Caki2 (cell line): ENCODE results near the gene NHERF2. TPM values are rescaled to one million over a fixed set of nuclear protein-coding genes. Genes with fewer than 3 reads are reported as not detected.

ENCODE experiments used
- DNase-seq: peaks from one replicate; pipeline ENCODE4 v3.0.0-alpha.2; 2015; ENCODE audit warnings: low read depth
- in situ Hi-C: cut with HindIII; loops from 2 replicates; pipeline ENCODE4 v1.10.0; 2016; ENCODE audit warnings: low sequenced_read_pairs, low pct_unique_long_range_greater_than_20kb, mixed read lengths
- total RNA-seq: library from RNA; depleted of rRNA; stranded (reverse); fragments of >200 nt; shearing (Covaris generic); gene quantifications from 2 replicates; pipeline ENCODE4 v1.2.3, GENCODE V29; 2014; ENCODE audit warnings: low replicate concordance

Gene NHERF2
- total RNA-seq, 1 experiment from 2014 or later, result 30.3 TPM

GRCh38 chr16:2062801-2063200 is 36.1 kb downstream of the NHERF2 start:
- DNase-seq, result no peak
- in situ Hi-C loops, result no loop called here

GRCh38 chr16:2063861-2064260 is 37.2 kb downstream of the NHERF2 start:
- in situ Hi-C loops, result no loop called here
- no peak for DNase-seq

- in situ Hi-C loops, result no loop called here
These were observed 37.8 kb downstream of the NHERF2 start for GRCh38 chr16:2064368-2064945.

GRCh38 chr16:2066139-2066538 is 39.4 kb downstream of the NHERF2 start:
- DNase-seq, result no peak
- in situ Hi-C loops, result no loop called here

More at GRCh38 chr16:2064368-2064945, 37.8 kb downstream of the NHERF2 start:
- DNase-seq, result no peak

- in situ Hi-C loops, result no loop called here
- DNase-seq, result no peak
These were observed 44.1 kb downstream of the NHERF2 start for GRCh38 chr16:2070576-2071453.

- in situ Hi-C loops, result no loop called here
- DNase-seq, result no peak
These were observed 44.9 kb downstream of the NHERF2 start for GRCh38 chr16:2071454-2072202.

GRCh38 chr16:2072926-2073325 is 46.2 kb downstream of the NHERF2 start:
- no peak for DNase-seq
- in situ Hi-C loops, result no loop called here

GRCh38 chr16:2074071-2074470 is 47.4 kb downstream of the NHERF2 start:
- in situ Hi-C loops, result no loop called here

GRCh38 chr16:2075631-2076030 is 48.9 kb downstream of the NHERF2 start:
- no peak for DNase-seq
- in situ Hi-C loops, result no loop called here

More at GRCh38 chr16:2074071-2074470, 47.4 kb downstream of the NHERF2 start:
- no peak for DNase-seq

GRCh38 chr16:2076072-2076865 is 49.6 kb downstream of the NHERF2 start:
- DNase-seq, result no peak
- in situ Hi-C loops, result no loop called here

GRCh38 chr16:2077016-2077415 is 50.3 kb downstream of the NHERF2 start:
- in situ Hi-C loops, result no loop called here
- DNase-seq, result no peak

- in situ Hi-C loops, result no loop called here
- no peak for DNase-seq
These were observed 51.0 kb downstream of the NHERF2 start for GRCh38 chr16:2077696-2078095.

- no peak for DNase-seq
- in situ Hi-C loops, result no loop called here
These were observed 51.4 kb downstream of the NHERF2 start for GRCh38 chr16:2078096-2078495.

- no peak for DNase-seq
- in situ Hi-C loops, result no loop called here
These were observed 52.0 kb downstream of the NHERF2 start for GRCh38 chr16:2078691-2079090.

GRCh38 chr16:2079311-2079800 is 52.7 kb downstream of the NHERF2 start:
- in situ Hi-C loops, result no loop called here
- DNase-seq, result no peak

- DNase-seq, result no peak
- in situ Hi-C loops, result no loop called here
These were observed 53.3 kb downstream of the NHERF2 start for GRCh38 chr16:2079991-2080390.

- in situ Hi-C loops, result no loop called here
These were observed 54.7 kb downstream of the NHERF2 start for GRCh38 chr16:2081201-2082084.

More at GRCh38 chr16:2081201-2082084, 54.7 kb downstream of the NHERF2 start:
- no peak for DNase-seq
